ENCODE measurements around the gene TEX2. TPM values are rescaled to one million over a fixed set of nuclear protein-coding genes. Genes with fewer than 3 reads are reported as not detected.

TEX2 gene
- total RNA-seq, 1 donor from 2014 or later: 8.1 TPM

DNA sequence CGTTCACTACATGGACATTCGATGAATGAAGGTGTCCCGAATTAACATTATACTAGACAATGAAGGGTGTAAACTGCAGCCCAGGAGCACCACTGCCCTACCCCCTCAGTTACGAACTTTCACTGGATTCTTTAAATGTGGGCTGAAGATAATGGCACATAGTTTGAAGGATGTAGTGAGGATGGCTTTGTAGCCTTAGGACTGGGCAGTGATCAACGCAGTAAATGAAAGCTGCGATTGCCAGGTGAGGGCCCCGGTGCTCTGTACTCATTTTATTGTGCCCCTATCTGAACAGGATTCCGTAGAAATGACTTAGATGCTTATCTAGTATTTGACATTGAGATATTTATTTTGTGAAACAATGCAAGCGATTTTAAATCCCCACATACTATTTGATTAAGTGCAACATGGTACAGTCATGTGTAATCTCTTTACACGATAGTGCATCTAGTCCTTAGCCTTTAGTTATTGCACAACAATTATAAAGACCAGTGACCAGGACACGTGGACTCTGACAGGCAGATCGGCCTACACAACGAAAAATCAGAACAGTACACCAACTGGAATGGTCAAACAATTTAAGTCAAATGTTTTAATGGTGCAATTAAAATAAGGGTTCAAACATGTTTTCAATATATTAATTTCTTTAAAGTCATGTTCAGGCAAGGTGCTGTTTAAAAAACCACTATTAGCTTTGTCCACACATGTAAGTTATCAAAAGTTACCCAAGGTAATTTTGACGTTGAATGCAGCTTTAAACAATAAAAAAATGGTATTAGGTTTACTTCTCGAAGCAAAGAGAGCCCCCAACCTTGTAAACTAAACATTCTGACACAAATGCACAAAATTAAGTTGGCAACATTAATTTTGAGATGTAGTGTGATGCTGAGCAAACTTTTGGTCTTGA lies 115.7 kb downstream of the TEX2 start:
- ChIA-PET POLR2A (interaction anchor here (1.0 to 4.0 kb wide), 8 partner anchors 16 to 828 kb away, joined by 3 to 103 read pairs (median 13); partner anchors contain the start of genes CEP95, DDX5, ERN1 and ICAM2), CTCF (interaction anchor here (1.6 kb wide), 1 partner anchor 157 kb away, joined by 4 read pairs; no protein-coding TSS in a partner anchor)
- Mint-ChIP-seq H3K36me3 (ENCODE audit: low read depth) (peaks cover 18% of the 10 kb centered on the region), H3K4me1 (peaks cover 16% of the 10 kb centered on the region), H3K9me3 (no peaks in the 10 kb centered on the region), H3K27me3 (no peaks in the 10 kb centered on the region), H3K4me3 (no peak overlapping the region), H3K27ac (no peak overlapping the region)
- ATAC-seq (ENCODE audit: low read depth) (no peak), DNase-seq (no peak)
- TF ChIP-seq, protein P1, sequence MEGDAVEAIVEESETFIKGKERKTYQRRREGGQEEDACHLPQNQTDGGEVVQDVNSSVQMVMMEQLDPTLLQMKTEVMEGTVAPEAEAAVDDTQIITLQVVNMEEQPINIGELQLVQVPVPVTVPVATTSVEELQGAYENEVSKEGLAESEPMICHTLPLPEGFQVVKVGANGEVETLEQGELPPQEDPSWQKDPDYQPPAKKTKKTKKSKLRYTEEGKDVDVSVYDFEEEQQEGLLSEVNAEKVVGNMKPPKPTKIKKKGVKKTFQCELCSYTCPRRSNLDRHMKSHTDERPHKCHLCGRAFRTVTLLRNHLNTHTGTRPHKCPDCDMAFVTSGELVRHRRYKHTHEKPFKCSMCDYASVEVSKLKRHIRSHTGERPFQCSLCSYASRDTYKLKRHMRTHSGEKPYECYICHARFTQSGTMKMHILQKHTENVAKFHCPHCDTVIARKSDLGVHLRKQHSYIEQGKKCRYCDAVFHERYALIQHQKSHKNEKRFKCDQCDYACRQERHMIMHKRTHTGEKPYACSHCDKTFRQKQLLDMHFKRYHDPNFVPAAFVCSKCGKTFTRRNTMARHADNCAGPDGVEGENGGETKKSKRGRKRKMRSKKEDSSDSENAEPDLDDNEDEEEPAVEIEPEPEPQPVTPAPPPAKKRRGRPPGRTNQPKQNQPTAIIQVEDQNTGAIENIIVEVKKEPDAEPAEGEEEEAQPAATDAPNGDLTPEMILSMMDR (IDR thresholded peaks at IDR 0.05): no peak
- intact Hi-C loops (cut with micrococcal nuclease): loop anchor here (2.0 to 10.0 kb wide), 5 partner anchors 70 to 523 kb away; partner anchors contain the start of genes CEP95, DDX5, MAP3K3 and SMURF2

DNA sequence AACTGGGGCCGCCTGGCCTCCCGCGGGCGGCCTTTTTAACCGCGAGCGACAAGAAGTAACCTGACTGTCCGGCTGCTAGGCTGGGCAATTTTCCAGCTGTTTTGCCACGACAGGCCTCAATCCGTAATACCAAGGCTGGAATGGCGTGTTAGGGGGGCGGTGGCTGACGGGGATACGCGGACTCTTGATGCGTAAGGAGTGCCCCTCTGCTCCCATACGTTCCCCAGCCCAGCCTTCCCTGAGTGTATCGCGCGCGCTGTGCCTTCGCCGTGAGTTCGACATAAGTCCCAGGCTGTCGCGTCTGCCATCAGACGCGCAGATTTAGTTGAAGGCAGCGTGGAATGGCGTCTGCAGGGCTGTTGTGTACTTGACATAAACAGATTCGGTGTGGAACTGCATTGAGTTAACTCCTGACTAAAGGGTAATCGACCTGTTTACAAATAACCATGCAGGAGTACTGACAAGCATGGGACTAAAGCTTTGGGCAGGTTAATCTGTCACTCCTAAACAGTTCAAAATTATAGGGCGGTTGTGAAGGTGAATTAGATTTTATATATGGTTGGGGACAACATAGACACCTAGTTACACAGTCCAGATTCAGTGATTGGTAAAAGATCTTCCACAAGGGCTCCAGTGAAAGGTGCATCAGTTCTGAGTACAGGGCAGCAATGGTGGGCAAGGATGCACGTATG lies 116.5 kb downstream of the TEX2 start:
- TF ChIP-seq, protein P1 (IDR thresholded peaks at IDR 0.05): no peak
- Mint-ChIP-seq H3K9me3 (no peaks in the 10 kb centered on the region), H3K27ac (no peak overlapping the region), H3K4me3 (no peak overlapping the region), H3K27me3 (no peaks in the 10 kb centered on the region), H3K4me1 (peaks cover 16% of the 10 kb centered on the region), H3K36me3 (ENCODE audit: low read depth) (peaks cover 14% of the 10 kb centered on the region)
- ChIA-PET POLR2A (interaction anchor here (0.7 to 4.0 kb wide), 48 partner anchors 8 to 829 kb away, joined by 3 to 103 read pairs (median 6); partner anchors contain the start of genes CCDC47, CD79B, CEP95 and CSHL1), CTCF (interaction anchor here (1.0 to 2.5 kb wide), 6 partner anchors 13 to 244 kb away, joined by 3 to 22 read pairs (median 5); no protein-coding TSS in a partner anchor)
- DNase-seq (no peak), ATAC-seq (ENCODE audit: low read depth) (peak; percentile 2)
- intact Hi-C loops (cut with micrococcal nuclease): loop anchor here (2.0 to 10.0 kb wide), 5 partner anchors 71 to 522 kb away; partner anchors contain the start of genes CEP95, DDX5, MAP3K3 and SMURF2

DNA sequence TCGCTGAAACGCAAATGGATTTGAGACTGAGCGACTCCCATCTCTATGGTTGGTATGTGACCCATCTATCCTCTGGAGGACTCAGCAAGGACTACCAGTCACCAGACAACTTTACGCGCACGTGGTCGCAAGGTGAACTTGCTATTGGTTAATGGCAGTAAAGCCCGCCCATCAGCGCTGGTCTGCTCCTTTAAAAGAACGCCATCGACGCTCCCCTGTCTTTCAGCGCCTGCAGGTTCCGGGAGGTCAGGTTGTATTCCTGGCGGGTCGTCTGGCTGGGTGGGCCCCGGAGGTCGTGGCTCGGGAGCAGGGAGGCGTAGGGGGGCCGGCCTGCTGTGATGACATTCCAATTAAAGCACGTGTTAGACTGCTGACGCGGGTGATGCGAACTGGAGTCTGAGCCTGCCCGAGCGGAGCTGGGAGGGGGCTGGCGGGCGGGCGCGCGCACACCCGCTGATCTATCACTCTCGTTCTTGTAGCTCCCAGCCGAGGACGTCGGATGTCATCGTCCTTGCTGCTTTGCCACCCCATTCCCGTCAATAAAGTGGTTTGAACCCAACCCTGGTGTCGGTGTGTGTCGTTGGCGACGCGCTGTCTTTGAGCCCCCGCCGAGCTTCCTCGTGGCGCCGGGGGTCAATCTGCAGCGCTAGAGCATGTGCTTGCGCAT lies 117.2 kb downstream of the TEX2 start:
- Mint-ChIP-seq H3K36me3 (ENCODE audit: low read depth) (peaks cover 14% of the 10 kb centered on the region), H3K9me3 (no peaks in the 10 kb centered on the region), H3K27ac (no peak overlapping the region), H3K27me3 (no peaks in the 10 kb centered on the region), H3K4me1 (peaks cover 16% of the 10 kb centered on the region), H3K4me3 (no peak overlapping the region)
- TF ChIP-seq, protein P1 (IDR thresholded peaks at IDR 0.05): no peak
- ChIA-PET POLR2A (interaction anchor here (0.6 to 4.0 kb wide), 61 partner anchors 8 to 830 kb away, joined by 3 to 103 read pairs (median 5); partner anchors contain the start of genes CCDC47, CD79B, CEP95 and CSHL1), CTCF (interaction anchor here (0.9 to 2.5 kb wide), 9 partner anchors 13 to 244 kb away, joined by 3 to 22 read pairs (median 5); no protein-coding TSS in a partner anchor)
- peak; percentile 94 for ATAC-seq (ENCODE audit: low read depth)
- DNase-seq: peak; percentile 84
- intact Hi-C loops (cut with micrococcal nuclease): loop anchor here (1.0 to 10.0 kb wide), 9 partner anchors 16 to 521 kb away; partner anchors contain the start of genes CEP95, DDX5, ERN1 and FTSJ3

DNA sequence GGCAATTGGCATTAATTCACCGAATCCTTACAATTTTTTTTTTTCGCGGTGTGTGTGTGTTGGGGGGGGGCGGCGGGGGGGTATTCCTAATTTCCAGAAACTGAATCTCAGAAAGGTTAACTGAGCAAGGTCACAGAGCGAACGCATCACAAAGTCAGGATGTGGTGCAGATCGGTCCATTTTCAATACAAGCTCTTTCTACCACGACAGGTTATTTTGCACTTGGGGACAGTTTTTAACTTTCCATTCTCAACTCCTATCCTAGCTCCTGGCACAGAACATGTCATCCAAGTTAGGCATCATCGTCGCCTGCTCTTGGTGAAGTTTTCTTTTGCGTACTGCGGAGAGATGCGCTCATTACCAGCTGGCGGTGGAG lies 117.7 kb downstream of the TEX2 start:
- CTCF ChIA-PET: interaction anchor here (0.9 to 2.5 kb wide), 9 partner anchors 12 to 243 kb away, joined by 3 to 22 read pairs (median 5); no protein-coding TSS in a partner anchor
- Mint-ChIP-seq H3K27ac (no peak overlapping the region), H3K27me3 (no peaks in the 10 kb centered on the region), H3K9me3 (no peaks in the 10 kb centered on the region), H3K4me3 (no peak overlapping the region), H3K4me1 (peaks cover 16% of the 10 kb centered on the region), H3K36me3 (ENCODE audit: low read depth) (peaks cover 14% of the 10 kb centered on the region)
- TF ChIP-seq, protein P1 (IDR thresholded peaks at IDR 0.05): no peak
- POLR2A ChIA-PET: interaction anchor here (0.5 to 4.0 kb wide), 51 partner anchors 9 to 1829 kb away, joined by 3 to 103 read pairs (median 5); partner anchors contain the start of genes CCDC47, CD79B, CEP95 and CSHL1
- intact Hi-C loops (cut with micrococcal nuclease): loop anchor here (1.0 to 10.0 kb wide), 8 partner anchors 15 to 521 kb away; partner anchors contain the start of genes ERN1, FTSJ3, MAP3K3 and PSMC5
- DNase-seq (no peak), ATAC-seq (ENCODE audit: low read depth) (peak; percentile 5)

Data from activated B cell treated with CpG ODN at 0.5 μM for 24 hours (primary cell).